Endometrial microvascular endothelial cells (primary cell): ENCODE measurements around the gene SHISA7. TPM values are rescaled to one million over a fixed set of nuclear protein-coding genes. Genes with fewer than 3 reads are reported as not detected.

Experiments
- in situ Hi-C: cut with HindIII; loops from 2 replicates; pipeline ENCODE4 v1.10.0; 2017; ENCODE audit warnings: low sequenced_read_pairs, low pct_unique_long_range_greater_than_20kb; ENCODE audit errors: inconsistent ontology term
- total RNA-seq: library from RNA; depleted of rRNA; stranded (reverse); fragments of >200 nt; gene quantifications from one replicate; pipeline ENCODE4 v1.2.3, GENCODE V29; 2015; ENCODE audit errors: inconsistent ontology term

SHISA7 gene
- total RNA-seq, 1 donor from 2014 or later = not detected

DNA sequence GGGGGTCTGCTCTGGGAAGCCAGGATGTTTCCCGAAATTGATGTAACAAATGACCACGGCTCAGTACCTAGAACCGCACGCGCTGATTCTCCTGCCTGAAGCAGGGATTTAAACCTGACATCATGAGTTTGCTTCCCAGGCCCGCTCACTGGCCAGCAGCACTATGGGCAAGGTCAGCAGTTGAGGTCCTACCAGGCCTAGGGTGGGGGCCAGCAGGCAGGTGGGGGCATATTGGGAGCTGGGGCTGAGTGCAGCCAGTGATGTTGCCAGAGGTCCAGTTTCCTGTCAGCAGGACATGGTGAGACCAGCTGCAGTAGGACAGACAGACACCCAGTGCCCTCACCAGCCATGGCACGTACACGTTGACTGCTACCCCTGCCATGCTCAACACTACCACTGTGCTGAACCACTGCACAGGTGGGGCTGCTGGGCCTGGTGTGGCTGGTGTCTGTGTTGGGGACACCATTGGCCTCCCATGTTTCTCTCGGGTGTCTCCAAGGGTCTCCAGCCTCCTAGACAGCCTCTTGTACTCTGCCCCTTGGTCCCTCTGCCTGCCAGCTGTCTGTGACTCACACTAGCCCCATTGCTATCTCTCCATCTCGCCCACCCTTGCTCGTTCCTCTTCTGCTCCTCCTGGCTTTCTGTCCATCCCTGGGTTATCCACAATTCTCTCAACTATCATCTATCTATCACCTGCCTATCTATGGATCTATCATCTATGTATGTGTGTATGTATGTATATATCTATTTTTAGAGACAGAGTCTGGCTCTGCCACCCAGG lies 22.6 kb upstream of the SHISA7 start:
- in situ Hi-C loops = no loop called here

GRCh38 chr19:55464662-55465054 lies 21.6 kb upstream of the SHISA7 start, which contains the start of gene C19orf85:
Gene C19orf85 (minus strand): TSS chr19:55464751. CDS start chr19:55464554, 197 bp downstream.
- in situ Hi-C loops = no loop called here

- in situ Hi-C loops = no loop called here
Observed at GRCh38 chr19:55464039-55464661, 21.1 kb upstream of the SHISA7 start.

GRCh38 chr19:55463583-55464031 lies 20.5 kb upstream of the SHISA7 start:
- in situ Hi-C loops = no loop called here

- in situ Hi-C loops = no loop called here
Observed at GRCh38 chr19:55462722-55463121, 19.6 kb upstream of the SHISA7 start.

- in situ Hi-C loops = no loop called here
Observed at GRCh38 chr19:55461974-55462626, 19.0 kb upstream of the SHISA7 start.

DNA sequence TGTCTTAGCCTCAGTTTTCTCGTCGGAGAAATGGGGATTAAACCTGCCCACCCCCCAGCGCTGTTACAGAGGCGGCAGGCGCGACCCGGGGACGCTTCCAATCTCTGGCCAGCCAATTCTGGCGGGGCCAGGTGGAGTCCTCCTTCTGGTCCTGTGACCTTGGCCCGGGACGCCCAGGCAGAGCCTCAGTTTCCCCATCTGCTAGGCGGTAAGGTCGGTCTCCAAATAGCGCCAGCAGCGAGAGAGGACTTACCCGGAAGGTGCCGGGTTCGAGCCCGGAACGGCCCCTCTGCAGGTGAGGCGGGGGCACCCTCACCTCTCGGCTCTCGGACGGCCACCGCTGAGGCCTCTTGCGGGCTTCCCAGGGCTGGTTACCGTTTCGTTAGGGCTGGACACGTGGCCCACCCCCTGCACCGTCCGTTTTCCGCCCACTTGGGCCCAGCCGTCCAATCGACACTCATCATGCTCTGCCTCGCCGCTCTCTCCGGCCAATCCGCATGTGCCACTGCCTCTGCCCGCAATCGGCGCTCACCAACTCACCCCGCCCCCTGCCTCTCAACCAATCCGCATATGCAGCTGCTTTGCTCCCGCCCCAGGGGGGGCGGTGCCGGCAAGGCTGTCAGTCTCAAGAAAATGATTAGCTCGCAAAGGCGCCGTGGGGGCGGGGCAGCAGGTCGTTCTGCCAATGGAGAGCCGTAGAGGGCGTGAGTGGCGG lies 18.3 kb upstream of the SHISA7 start, which contains the start of gene ISOC2:
Gene ISOC2 (minus strand): TSS at position 384 of the 715 bp plus-strand sequence. CDS start 5,156 bp downstream, outside the sequence.
- in situ Hi-C loops = no loop called here

DNA sequence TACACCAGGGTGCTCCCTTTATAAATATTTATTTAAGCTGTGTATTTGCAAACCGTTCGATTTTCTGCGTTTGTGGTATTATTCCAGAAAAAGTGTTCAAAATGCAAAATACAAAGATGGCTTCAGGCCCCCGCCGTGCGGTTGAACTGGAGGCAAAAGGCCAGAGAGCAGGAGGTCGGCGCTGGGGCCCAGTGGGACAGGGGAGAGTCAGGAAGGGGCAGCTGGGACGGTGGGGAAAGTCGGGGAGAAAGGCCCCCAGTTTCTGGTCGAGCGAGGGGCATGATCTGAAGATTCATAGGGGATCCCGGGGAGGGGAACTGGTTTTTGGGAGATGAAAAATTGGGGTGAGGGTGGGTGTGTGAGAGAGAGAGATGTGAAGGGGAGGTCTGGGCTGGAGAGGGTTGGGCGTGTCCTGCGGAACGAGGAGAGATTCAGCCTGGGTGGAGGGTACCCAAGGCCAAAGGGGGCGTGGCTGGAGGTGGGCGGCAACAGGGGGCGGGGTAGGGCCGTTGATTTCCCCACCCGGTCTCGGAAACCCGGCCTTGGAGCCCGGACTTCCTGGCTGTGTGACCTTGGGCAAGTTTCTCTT lies 17.7 kb upstream of the SHISA7 start:
- in situ Hi-C loops = no loop called here

DNA sequence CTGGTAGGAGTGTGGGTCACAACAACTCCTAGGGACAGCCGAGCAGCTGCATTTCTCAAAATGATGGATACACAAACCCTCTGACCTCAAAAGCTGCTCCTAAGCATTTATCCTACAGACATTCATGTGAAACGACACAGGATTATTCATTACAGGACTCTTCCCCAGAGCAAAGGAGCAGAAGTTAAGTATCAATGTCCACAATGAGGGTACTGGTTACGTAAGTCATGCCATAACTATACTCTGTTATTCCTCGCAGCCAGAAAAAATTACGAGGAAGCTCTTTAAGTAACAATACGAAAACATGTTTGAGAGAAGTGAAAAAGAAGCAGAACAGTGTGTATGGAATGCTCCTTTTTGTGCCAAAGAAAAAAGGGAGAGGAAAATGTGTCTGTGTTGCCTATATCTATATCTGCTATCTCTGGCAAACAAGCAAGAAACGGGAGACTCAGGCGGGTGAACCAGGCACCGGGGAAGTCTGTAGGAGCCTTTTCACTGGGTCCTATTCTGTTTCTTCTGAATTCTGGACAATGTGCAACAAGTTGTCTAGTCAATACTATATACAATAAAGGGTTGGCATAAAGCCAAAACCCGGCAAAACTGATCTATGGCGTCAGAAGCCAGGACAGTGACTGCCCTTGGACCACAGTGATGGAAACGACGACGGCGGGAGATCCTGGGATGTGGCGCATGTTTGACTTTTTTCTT lies 17.0 kb upstream of the SHISA7 start:
- in situ Hi-C loops = no loop called here

- in situ Hi-C loops = no loop called here
Observed at GRCh38 chr19:55459551-55459949, 16.4 kb upstream of the SHISA7 start.

DNA sequence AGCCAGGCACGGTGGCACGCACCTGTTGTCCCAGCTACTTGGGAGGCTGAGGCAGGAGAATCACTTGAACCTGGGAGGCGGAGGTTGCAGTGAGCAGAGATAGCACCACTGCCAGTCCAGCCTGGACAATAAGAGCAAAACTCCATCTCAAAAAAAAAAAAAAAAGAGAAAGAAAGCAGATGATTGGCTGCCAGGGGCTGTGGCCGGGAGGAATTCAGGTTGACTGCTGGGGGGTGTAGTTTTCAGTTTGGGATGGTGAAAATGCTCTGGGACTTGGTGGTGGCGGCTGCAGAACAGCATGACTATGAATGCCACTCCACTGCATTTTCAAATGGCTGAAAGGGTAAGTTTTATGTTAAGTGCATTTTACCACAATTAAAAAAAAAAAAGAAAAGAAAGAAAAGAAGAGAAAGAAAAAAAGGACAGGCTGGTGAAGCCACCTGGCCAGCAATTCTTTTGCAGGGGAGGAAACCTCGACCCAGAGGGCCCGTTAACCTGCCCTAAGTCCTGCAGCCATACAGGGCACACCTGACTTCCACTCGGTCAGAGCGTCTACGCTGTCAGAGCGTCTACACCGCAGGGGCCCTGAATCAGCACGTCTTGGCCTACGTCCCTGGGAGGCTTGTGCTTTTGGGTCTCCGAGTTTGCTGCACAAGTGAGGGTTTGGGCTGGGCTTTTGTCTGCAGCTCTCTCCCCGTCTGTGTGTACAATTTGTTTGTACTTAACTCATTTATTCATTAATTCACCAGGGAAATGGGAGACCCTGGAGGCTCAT lies 14.8 kb upstream of the SHISA7 start:
- in situ Hi-C loops = no loop called here

DNA sequence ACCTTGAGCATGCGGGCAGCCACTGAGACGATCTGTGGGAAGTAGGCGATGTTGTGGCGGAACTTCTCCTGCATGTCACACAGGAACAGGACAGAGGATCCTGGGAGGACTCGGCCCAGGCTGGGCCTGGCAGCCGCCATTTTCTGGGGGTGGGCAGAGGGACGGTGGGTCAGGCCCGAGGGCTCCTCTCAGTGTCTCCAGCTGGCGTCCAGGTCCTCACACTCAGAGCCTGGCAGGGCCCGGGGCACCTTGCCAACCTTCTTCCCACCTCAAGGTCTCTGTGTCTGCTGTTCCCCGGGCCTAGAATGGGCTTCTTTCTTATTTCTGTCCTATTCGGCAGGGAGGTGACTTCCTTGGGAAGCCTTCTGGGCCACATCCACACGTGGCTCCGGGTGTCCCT lies 13.2 kb upstream of the SHISA7 start:
- in situ Hi-C loops = no loop called here

- in situ Hi-C loops = no loop called here
Observed at GRCh38 chr19:55455576-55456235, 12.6 kb upstream of the SHISA7 start.

DNA sequence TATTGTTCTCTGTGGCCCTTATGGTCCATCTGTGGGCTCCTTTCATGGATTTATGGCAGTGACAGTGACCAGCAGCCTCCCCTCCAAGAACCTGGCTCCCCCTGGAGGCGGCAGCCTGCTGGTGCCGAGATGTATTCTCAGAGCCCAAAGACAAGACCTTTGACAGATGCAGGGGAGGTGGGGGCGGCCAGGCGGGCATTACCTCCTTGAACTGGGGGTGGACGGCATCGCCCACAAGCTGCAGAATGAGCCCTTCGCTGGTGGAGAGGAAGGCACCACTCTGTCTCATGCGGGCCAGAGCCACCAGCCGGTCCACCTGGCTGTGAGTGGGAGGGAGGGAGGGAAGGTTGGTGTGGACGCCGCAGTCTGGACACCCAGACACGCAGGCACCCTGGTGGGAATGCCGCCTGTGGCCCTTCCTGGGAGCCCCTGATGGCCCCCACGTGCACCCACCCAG lies 11.7 kb upstream of the SHISA7 start:
- in situ Hi-C loops = no loop called here

DNA sequence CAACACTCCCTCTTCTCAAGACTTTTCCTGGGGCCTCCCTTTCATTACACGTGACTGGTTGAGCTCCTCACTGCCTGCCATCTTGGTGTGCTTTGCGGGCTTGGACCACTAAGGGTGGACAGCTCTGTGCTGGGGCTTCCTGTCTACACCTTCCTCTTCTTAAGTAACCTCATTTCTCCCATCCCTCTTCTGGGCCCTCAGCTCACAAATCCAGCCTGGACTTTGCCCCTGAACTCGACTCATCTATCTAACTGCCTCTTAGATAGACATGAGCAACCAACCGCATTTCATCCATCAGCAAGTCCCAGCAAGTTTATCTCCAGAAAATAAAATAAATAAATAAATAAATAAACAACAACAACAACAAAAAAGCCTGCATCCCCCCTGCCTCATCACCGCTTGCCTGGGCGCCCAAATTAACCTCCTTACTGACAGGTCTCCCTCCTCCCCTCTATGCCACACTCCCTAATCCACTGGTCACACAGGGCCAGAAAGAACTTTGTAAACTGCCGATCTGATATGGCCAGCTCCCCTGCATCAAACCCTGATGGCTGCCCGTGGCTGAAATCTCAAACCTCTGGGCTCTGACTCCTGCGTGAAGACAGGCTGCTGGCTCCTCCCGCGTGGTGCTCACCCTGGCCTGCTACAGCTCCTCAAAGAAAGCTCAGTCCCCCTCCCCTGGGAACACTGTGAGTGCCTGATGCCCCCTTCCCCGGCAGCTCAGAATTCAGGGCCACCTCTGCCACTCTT lies 10.6 kb upstream of the SHISA7 start:
- in situ Hi-C loops = no loop called here

GRCh38 chr19:55452749-55453346 lies 9.7 kb upstream of the SHISA7 start:
- in situ Hi-C loops = no loop called here
